T-helper 1 cell treated with Interleukin-12 subunit alpha and Interleukin-12 subunit beta and Interleukin-4 antibody, amounts not matched to agents 30 ng/mL and 1 ng/mL, for 36 hours (primary cell): ENCODE data around the gene MAP1S. TPM values are rescaled to one million over a fixed set of nuclear protein-coding genes. Genes with fewer than 3 reads are reported as not detected.

Experiments
- intact Hi-C: fragments of 100-400 bp; cut with micrococcal nuclease; formaldehyde crosslinking; loops from one replicate; pipeline ENCODE4 v1.15.1; 2024
- total RNA-seq: library from RNA; stranded (reverse); gene quantifications from 2 replicates; pipeline ENCODE4 v1.2.3, GENCODE V29; 2022

The MAP1S gene
- total RNA-seq, 1 donor from 2014 or later, result 70.8 TPM

DNA sequence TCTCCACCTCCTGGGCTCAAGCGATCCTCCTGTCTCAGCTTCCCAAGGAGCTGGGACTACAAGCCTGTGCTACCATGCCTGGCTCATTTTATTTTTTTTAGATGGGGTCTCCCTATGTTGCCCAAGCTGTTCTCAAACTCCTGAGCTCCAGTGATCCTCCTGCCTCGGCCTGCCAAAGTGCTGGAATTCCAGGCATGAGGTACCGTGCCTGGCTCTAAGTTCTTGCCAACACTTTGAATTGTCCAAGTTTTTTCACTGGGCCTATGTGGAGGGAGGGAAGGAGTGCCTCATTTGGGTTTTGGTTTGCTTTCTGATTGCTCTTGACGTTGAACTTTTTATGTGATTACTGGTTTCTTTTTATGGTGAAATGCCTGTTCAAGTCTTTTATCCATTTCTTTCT lies 26.7 kb upstream of the MAP1S start:
- intact Hi-C loops, result no loop called here

DNA sequence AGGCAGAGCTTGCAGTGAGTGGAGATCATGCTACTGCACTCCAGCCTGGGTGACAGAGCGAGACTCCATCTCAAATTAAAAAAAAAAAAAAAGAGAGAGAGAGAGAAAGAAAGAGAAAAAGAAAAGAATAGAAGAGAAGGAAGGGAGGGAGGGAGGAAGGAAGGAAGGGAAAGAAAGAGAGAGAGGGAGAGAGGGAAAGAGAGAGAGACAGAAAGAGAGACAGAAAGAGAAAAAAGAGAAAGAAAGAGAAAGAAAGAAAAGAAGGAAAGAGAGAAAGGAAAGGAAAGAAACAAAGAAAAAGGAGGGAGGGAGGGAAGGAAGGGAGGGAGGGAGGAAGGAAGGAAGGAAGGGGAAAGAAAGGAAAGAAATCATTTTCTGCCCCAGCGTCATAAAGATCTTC lies 24.1 kb upstream of the MAP1S start:
- intact Hi-C loops, result no loop called here

DNA sequence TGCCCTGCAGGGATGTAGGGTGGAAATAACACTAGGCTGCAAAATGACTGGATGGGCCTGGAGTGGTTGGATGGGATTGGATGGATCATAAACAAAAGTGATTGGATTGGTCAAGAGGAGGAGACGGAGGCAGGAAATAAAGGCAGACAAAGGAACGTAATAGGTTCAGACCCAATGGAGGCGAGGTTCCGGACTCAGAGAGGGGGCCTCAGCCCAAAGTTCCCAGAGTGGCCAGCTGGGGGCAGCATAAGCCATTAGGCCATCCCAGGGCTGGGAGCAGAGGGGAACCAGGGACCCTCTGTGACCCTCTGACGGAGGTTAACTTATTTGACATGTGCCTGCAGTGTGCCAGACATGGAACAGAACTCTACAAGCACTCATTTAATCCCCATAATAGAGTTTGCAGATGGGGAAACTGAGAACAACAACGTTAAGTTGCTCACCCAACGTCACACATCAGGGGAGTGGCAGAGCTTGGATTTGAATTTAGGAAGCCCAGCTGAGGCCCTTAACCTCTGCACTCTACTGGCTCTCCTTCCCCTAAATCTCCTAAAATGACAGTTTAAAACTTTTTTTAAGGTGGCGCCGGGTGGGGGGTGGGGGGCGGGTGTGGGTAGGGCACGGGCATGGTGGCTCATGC lies 15.3 kb upstream of the MAP1S start:
- intact Hi-C loops, result loop anchor here (1.0 to 2.0 kb wide), 5 partner anchors 62 to 228 kb away; no protein-coding TSS in a partner anchor

DNA sequence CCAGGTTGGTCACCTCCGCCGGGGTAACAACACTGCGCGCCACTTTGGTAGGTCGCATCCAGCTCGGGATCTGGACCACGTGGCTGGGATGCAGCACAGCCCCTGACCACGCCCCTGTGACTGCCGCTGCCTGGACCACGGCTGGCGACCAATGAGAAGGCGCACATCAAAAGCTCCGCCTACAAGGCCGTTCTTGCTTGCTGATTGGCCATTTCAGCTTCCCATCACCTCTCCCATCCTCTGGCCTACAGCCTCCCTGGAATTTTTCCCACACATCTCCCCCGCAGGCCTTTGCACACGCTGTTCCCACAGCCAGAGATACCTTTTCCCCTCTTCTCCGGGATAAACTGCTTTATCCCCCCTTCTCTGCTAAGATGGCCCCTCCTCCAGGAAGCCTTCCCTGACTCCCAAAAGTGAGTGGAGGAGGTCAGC lies 12.5 kb upstream of the MAP1S start:
- intact Hi-C loops, result no loop called here

DNA sequence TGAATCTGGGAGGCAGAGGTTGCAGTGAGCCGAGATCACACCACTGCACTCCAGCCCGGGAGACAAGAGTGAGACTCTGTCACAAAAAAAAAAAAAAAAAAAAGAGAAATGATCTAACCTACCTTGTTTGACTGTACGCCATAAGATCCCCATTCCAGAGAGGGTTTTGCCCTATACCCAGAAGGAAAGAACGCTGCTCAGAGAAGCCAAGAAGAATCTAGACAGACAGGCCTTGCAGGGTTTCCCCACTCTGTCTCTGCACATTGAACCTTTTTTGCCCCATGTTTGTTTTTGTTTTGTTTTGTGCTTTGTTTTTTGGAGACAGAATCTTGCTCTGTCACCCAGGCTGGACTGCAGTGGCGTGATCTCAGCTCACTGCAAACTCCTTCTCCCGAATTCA lies 7.4 kb upstream of the MAP1S start:
- intact Hi-C loops, result no loop called here

DNA sequence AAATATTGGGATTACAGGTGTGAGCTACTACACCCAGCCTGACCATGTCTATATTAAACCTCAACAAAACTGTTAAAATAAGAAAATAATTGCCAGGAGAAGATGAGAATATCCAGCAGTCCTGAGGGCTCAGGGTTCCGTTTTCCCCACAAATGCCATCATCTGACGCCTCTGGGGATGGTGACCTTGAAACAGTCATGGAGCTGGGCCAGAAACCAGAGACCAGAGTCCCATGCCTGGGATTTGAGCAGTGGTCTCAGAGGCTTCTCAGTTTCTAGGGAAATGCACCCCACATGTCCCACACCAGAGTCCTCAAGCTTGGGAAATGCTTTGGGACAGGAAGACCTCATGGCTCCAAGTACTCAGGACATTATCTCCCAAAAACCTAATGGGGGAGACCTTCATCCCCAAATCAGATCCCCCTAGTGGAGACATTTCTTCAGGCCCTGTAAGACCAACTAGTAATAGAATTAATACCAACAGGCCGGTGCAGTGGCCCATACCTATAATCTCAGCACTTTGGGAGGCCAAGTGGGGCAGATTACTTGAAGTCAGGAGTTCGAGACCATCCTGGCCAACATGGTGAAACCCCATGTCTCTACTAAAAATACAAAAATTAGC lies 2.9 kb upstream of the MAP1S start:
- intact Hi-C loops, result loop anchor here (5.0 kb wide), 1 partner anchor 156 kb away; the partner anchor contains the start of gene SLC5A5

DNA sequence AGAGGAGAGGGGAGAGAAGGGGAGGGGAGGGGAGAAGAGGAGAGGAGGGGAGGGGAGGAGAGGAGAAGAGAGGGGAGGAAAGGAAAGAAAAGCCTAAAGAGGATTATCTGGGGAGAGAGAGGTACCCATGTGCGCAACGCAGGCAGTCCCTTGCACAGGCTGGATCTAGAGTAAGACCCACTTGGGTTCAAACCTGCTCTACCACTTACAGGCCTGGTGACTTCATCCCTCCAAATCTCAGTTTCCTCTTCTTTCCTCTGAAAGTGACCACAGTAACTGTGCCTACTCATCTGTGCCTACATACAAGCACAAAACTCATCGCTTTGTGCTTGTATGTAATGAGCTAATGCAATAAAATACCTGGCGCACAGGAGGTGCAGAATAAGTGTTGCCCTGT lies 732 bp upstream of the MAP1S start:
- intact Hi-C loops, result loop anchor here (5.0 kb wide), 1 partner anchor 154 kb away; the partner anchor contains the start of gene SLC5A5

DNA sequence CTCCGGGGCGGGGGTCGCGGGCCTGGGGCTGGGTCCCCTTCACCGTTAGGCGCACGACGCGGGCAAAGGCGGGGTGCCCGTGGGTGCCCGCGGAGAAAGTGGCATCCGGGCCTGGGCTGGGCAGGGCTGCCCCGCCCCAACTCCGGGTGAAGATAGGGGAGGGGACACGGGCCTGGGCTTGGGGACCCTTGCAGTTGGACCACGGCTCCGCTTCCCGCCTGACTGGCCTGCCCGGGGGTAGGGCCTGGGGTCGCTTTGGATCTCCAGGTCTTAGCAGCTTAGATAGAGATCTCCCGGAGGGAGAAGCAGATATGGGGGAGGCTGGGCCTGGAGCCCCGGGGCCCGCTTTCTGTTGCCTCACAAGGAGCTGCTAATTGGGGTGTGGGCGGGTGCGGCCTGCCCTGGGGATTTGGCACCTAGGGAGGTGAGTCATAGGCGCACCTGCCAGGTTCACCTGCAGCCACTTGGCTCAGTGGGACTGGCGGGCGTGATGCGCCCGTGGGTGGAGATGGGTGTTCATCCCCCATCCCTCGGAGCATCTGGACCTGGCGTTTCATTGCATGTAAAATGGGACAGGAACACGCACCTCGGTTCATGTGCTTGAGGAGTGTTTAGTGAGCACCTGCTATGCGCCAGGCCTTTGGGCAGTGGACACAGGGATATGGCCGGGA lies 585 bp downstream of the MAP1S start:
- intact Hi-C loops, result loop anchor here (1.0 to 5.0 kb wide), 5 partner anchors 27 to 165 kb away; partner anchors contain the start of genes COLGALT1, FCHO1 and SLC5A5

DNA sequence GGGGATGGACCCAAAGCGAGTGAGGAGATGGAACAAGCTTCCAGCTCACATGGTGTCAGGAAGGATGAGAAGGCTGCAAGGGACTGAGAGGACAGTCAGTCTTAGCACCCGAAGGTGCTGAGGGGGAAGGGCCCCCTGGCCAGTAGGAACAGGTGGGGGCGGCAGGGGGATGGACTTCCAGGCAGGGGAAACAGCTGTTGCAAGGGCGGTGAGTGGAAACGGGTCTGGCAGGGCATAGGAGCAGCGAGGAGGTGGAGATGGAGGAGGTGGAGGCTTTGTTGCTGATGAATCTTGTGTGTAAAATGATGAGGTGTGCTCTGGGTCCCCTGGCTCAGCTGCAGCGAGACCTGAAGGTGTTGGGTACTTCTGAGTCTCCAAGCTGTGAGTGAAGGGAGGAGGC lies 1.2 kb downstream of the MAP1S start:
- intact Hi-C loops, result no loop called here

DNA sequence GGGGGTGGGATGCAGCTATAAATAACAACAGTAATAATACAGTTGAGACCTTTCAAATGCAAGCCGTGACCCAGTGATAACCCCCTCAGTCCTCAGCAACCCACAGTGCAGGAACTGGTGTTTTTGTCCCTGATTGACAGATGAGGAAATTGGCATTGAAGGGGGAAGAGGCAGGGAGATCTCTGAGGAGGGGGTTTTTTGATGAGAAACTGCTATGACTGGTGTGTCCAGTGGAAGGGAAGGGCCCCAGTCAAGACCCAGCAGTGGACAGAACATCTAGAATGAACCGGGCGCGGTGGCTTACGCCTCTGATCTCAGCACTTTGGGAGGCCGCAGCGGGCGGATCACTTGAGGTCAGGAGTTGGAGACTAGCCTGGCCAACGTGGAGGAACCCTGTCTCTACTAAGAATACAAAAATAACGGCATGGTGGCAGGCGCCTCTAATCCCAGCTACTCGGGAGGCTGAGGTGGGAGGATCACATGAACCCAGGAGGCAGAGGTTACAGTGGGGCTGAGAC lies 1.9 kb downstream of the MAP1S start:
- intact Hi-C loops, result no loop called here

DNA sequence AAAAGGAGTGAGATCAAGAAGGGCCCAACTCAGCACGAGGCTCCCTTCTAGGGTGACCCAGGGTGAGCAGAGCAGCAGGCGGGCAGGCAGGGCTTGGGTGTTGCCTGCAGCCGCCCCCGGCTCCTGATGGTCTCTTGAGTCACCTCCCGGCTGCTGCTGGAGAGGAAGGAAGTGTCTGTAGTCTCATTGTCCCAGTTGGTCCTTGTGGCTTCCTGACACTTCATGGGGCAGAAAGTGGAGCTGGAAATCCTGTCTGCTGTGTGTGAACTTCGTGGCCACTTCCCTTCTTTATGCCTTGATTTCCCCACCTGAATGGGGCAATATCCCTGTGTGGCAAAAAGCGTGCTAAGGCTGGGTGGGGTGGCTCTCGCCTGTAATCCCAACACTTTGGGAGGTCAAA lies 2.5 kb downstream of the MAP1S start:
- intact Hi-C loops, result no loop called here

DNA sequence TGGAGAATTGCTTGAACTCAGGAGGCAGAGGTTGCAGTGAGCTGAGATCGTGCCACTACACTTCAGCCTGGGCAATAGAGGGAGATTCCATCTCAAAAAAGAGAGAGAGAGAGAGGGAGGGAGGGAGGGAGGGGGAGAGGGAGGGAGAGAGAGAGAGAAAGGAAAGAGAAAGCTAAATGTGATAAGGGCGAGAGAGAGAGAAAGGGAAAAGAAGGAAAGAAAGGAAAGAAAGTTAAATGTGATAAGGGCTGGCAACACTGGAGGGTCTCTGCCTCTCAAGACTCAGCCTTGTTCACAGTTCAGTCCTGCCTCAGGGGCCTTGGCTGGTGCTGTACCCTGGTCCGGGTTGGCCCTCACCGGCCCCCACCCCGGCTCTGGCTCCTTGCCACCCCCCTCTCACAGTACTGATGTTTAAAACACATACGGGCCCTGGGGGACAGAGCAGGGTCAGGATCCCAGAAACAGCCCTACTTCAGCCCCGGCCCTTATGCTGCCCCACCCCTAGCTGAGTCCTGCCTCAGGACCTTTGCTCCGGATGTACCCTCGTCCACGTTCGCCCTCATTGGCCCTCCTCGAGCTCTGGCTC lies 3.5 kb downstream of the MAP1S start:
- intact Hi-C loops, result no loop called here

DNA sequence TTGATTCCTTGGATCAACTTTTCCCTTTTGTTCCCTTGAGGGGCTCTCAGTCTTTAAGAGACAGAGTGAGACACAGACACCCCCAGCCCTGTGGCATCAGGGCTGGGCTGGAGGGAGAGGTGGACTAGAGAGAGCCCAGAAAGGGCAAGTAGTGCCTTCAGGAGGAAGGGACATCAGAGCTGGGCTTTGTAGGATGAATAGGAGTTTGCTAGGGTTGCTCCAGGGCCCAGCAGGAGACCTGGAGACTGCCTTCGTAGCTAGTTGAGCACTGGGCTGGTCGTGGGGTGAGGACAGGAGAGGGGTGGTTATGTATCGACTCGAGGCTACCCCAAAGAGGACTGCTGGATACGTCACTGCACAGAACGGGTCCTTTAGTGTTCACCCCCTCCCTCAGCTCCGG lies 5.4 kb downstream of the MAP1S start:
- intact Hi-C loops, result no loop called here

DNA sequence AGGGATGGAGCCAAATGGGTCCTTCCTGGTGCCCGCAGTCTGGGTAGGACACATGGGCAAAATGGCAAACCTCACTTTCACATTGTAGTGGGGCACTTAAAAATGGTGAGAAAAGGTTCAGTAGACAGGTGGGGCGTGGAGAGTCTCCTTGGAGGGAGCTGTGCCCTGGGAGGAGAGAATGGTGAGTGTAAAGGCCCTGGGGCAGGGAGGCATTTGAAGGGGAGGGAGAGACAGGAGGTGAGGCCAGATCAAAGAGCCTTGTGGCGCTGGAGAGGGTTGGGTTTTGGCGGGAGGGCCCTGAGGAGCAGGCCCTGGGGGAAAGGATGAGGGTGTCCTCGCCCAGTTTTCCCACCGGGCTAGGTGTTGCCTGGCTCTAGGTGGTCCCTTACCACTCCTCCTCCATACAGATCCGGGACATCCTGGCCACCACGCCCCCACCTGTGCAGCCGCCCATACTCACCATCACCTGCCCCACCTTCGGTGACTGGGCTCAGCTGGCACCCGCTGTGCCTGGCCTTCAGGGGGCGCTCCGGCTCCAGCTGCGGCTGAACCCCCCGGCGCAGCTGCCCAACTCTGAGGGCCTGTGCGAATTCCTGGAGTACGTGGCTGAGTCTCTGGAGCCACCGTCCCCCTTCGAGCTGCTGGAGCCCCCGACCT lies 6.3 kb downstream of the MAP1S start:
- intact Hi-C loops, result no loop called here

DNA sequence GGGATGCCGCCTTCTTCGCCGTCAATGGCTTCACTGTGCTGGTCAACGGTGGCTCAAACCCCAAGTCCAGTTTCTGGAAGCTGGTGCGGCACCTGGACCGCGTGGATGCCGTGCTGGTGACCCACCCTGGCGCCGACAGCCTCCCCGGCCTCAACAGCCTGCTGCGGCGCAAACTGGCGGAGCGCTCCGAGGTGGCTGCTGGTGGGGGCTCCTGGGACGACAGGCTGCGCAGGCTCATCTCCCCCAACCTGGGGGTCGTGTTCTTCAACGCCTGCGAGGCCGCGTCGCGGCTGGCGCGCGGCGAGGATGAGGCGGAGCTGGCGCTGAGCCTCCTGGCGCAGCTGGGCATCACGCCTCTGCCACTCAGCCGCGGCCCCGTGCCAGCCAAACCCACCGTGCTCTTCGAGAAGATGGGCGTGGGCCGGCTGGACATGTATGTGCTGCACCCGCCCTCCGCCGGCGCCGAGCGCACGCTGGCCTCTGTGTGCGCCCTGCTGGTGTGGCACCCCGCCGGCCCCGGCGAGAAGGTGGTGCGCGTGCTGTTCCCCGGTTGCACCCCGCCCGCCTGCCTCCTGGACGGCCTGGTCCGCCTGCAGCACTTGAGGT lies 7.0 kb downstream of the MAP1S start:
- intact Hi-C loops, result no loop called here

DNA sequence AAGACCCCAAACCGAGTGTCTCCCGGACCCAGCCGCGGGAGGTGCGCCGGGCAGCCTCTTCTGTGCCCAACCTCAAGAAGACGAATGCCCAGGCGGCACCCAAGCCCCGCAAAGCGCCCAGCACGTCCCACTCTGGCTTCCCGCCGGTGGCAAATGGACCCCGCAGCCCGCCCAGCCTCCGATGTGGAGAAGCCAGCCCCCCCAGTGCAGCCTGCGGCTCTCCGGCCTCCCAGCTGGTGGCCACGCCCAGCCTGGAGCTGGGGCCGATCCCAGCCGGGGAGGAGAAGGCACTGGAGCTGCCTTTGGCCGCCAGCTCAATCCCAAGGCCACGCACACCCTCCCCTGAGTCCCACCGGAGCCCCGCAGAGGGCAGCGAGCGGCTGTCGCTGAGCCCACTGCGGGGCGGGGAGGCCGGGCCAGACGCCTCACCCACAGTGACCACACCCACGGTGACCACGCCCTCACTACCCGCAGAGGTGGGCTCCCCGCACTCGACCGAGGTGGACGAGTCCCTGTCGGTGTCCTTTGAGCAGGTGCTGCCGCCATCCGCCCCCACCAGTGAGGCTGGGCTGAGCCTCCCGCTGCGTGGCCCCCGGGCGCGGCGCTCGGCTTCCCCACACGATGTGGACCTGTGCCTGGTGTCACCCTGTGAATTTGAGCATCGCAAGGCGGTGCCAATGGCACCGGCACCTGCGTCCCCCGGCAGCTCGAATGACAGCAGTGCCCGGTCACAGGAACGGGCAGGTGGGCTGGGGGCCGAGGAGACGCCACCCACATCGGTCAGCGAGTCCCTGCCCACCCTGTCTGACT lies 7.9 kb downstream of the MAP1S start:
- intact Hi-C loops, result no loop called here

DNA sequence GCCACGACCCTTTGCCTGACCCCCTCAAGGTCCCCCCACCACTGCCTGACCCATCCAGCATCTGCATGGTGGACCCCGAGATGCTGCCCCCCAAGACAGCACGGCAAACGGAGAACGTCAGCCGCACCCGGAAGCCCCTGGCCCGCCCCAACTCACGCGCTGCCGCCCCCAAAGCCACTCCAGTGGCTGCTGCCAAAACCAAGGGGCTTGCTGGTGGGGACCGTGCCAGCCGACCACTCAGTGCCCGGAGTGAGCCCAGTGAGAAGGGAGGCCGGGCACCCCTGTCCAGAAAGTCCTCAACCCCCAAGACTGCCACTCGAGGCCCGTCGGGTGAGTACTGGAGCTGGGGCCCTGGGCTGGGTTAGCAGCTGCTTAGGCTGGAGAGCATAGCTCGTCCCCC lies 8.6 kb downstream of the MAP1S start:
- intact Hi-C loops, result no loop called here

DNA sequence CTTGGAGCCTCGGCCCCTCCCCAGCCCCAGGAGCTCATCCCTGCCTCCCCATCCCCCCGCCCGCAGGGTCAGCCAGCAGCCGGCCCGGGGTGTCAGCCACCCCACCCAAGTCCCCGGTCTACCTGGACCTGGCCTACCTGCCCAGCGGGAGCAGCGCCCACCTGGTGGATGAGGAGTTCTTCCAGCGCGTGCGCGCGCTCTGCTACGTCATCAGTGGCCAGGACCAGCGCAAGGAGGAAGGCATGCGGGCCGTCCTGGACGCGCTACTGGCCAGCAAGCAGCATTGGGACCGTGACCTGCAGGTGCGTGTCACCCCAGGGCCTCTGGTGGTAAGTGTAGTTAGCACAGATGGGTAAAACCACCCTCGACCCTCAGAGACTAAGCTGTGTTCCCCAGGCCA lies 13.8 kb downstream of the MAP1S start:
- intact Hi-C loops, result no loop called here

DNA sequence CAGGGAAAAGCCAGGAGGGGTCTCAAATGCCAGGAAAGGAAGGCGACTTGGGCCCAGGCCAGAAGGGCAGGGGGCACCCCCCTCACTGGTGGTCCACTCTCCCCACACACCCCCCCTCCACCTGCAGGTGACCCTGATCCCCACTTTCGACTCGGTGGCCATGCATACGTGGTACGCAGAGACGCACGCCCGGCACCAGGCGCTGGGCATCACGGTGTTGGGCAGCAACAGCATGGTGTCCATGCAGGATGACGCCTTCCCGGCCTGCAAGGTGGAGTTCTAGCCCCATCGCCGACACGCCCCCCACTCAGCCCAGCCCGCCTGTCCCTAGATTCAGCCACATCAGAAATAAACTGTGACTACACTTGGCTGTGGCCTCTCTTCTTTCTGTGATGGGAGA lies 14.9 kb downstream of the MAP1S start:
- intact Hi-C loops, result no loop called here

DNA sequence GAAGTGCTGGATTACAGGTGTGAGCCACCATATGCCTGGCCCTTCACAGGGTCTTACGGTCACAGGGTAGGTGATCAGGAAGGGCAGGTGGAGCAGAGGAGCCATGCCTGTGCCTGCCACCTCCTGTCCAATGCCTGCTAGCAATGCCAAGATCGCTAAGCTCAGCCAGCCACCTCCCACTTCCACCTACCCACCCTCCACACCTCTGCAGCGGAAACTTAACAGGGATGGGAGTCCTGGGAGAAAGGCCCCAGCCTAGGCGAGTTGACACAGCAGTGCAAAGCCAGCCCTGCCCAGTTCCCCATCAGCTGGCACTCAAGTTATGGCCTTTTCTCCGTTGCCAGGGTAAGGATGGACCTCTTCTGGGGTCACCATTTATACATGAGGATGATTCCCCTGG lies 16.1 kb downstream of the MAP1S start:
- intact Hi-C loops, result no loop called here
